GM15510 (cell line): ENCODE data around the gene ZBTB17.

Experiments
- POLR2A ChIP-seq: IDR thresholded peaks from 3 replicates; pipeline ENCODE4 v1.6.1; 2011; ENCODE audit warnings: borderline replicate concordance; ENCODE audit not compliant: insufficient read length; ENCODE audit errors: extremely low read depth

ZBTB17 gene

GRCh38 chr1:15941044-15941840 is 34.7 kb downstream of the ZBTB17 start:
- TF ChIP-seq POLR2A = no peak

- no peak for TF ChIP-seq POLR2A
Observed at GRCh38 chr1:15940110-15941043, 35.5 kb downstream of the ZBTB17 start.

- TF ChIP-seq POLR2A = peak; percentile 13
Observed at GRCh38 chr1:15939181-15940109, 36.5 kb downstream of the ZBTB17 start.

GRCh38 chr1:15938628-15939161 is 37.2 kb downstream of the ZBTB17 start:
- TF ChIP-seq POLR2A = peak; percentile 4

- no peak for TF ChIP-seq POLR2A
Observed at GRCh38 chr1:15937706-15938168, 38.2 kb downstream of the ZBTB17 start.

GRCh38 chr1:15937146-15937545 is 38.8 kb downstream of the ZBTB17 start:
- no peak for TF ChIP-seq POLR2A

GRCh38 chr1:15936025-15936424 is 39.9 kb downstream of the ZBTB17 start:
- TF ChIP-seq POLR2A = no peak

GRCh38 chr1:15935056-15935950 is 40.6 kb downstream of the ZBTB17 start:
- no peak for TF ChIP-seq POLR2A

- TF ChIP-seq POLR2A = no peak
Observed at GRCh38 chr1:15934211-15935055, 41.5 kb downstream of the ZBTB17 start.

GRCh38 chr1:15933684-15934083 is 42.2 kb downstream of the ZBTB17 start:
- TF ChIP-seq POLR2A = no peak

GRCh38 chr1:15932612-15933011 is 43.3 kb downstream of the ZBTB17 start:
- no peak for TF ChIP-seq POLR2A

- TF ChIP-seq POLR2A = no peak
Observed at GRCh38 chr1:15931884-15932283, 44.0 kb downstream of the ZBTB17 start.

GRCh38 chr1:15931401-15931800 is 44.5 kb downstream of the ZBTB17 start:
- TF ChIP-seq POLR2A = no peak
